KMS-11 (cell line): Measurements from ENCODE around the gene TMEM131.
"Not testable (repeated sequence)": the region's sequence is repeated elsewhere in the genome, so short reads cannot be mapped to it uniquely, and the experiment has no call there.

Experiments used
- H2AFZ ChIP-seq: fragments of 200-600 bp; sonication (generic); 2 replicates; pipeline ENCODE4 v1.6.1; 2016; ENCODE audit warnings: antibody characterized with exemption, mixed run types, low read depth
- H3K27ac ChIP-seq: fragments of 200-600 bp; sonication (generic); 2 replicates; pipeline ENCODE4 v1.6.1; 2016; ENCODE audit warnings: mild to moderate bottlenecking, mixed run types
- H3K27me3 ChIP-seq: fragments of 200-600 bp; sonication (generic); 2 replicates; pipeline ENCODE4 v1.6.1; 2017; ENCODE audit warnings: mild to moderate bottlenecking, low read depth, mixed run types, moderate library complexity; ENCODE audit not compliant: insufficient read depth
- H3K36me3 ChIP-seq: fragments of 200-600 bp; sonication (generic); 2 replicates; pipeline ENCODE4 v1.6.1; 2017; ENCODE audit warnings: mild to moderate bottlenecking, mixed run types; ENCODE audit not compliant: insufficient read depth
- H3K4me1 ChIP-seq: fragments of 200-600 bp; sonication (generic); 2 replicates; pipeline ENCODE4 v1.6.1; 2016; ENCODE audit warnings: mild to moderate bottlenecking, low read depth, mixed run types; ENCODE audit not compliant: poor library complexity, severe bottlenecking
- H3K4me2 ChIP-seq: fragments of 200-600 bp; sonication (generic); 2 replicates; pipeline ENCODE4 v1.7.0; 2016; ENCODE audit warnings: mild to moderate bottlenecking, mixed run types
- H3K4me3 ChIP-seq: fragments of 200-600 bp; sonication (generic); IDR thresholded peaks from 2 replicates; pipeline ENCODE4 v1.6.1; 2017; ENCODE audit warnings: low read depth, low read length, mixed read lengths; ENCODE audit not compliant: insufficient read depth
- H3K79me2 ChIP-seq: fragments of 200-600 bp; sonication (generic); 2 replicates; pipeline ENCODE4 v1.6.1; 2016; ENCODE audit warnings: low read depth, mixed run types; ENCODE audit not compliant: insufficient read depth
- H3K9ac ChIP-seq: fragments of 200-600 bp; sonication (generic); 2 replicates; pipeline ENCODE4 v1.6.1; 2016; ENCODE audit warnings: mild to moderate bottlenecking, mixed run types
- H4K20me1 ChIP-seq: fragments of 200-600 bp; sonication (generic); 2 replicates; pipeline ENCODE4 v1.6.1; 2016; ENCODE audit warnings: mild to moderate bottlenecking, mixed run types; ENCODE audit not compliant: insufficient read depth
- CTCF ChIP-seq: fragments of 200-600 bp; sonication (generic); conservative IDR thresholded peaks from 2 replicates; pipeline ENCODE4 v1.6.1; 2017; ENCODE audit warnings: low read depth, mild to moderate bottlenecking, antibody characterized with exemption, low read length, moderate library complexity, mixed read lengths

The TMEM131 gene

DNA sequence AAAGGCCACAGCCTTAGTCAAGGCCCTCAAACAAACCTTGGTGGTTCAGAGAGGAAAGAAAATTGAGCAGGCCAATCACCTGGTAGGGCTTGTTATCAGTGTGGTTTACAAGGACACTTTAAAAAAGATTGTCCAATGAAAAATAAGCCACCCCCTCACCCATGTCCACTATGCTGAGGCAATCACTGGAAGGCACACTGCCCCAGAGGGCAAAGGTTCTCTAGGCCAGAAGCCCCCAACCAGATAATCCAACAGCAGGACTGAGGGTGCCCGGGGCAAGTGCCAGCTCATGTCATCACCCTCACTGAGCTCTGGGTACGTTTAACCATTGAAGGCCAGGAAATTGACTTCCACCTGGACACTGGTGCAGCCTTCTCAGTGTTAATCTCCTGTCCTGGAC is 171.7 kb downstream of the TMEM131 start:
- H3K27ac ChIP-seq, H3K4me1 ChIP-seq, H4K20me1 ChIP-seq, H2AFZ ChIP-seq, H3K4me3 ChIP-seq, H3K79me2 ChIP-seq, H3K9ac ChIP-seq, H3K27me3 ChIP-seq, H3K4me2 ChIP-seq, H3K36me3 ChIP-seq: not testable (repeated sequence)

- not testable (repeated sequence) for H3K4me1 ChIP-seq, H3K79me2 ChIP-seq, H3K4me3 ChIP-seq
Observed at GRCh38 chr2:97821862-97822261, 173.9 kb downstream of the TMEM131 start.

DNA sequence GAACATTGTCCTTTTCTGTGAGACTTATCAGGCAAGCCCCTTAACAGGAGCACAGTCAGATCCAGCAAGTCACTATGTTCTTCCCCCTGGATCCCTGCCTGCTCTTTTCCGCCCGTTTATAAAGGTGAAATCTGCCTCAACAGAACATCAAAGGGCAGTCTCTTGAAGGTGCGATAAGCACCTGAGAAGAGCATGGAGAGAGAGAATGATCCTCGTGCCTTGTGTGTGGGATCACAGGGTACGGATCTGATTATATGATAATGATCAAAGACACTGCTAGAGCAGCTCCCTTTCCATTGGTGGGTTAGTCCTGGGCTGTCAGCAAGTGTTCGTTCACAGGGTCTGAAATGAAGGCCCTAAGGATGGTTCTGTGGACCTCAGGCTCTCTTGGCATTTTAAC is 176.0 kb downstream of the TMEM131 start:
- Histone ChIP-seq H3K9ac (no peak overlapping the region), H3K4me2 (no peak overlapping the region), H3K4me3 (no peak overlapping the region), H3K4me1 (no peaks in the 10 kb centered on the region), H2AFZ (no peak overlapping the region), H3K36me3 (no peaks in the 10 kb centered on the region), H4K20me1 (no peaks in the 10 kb centered on the region), H3K27me3 (no peaks in the 10 kb centered on the region), H3K27ac (no peak overlapping the region), H3K79me2 (no peaks in the 10 kb centered on the region)
- no peak for TF ChIP-seq CTCF

More at GRCh38 chr2:97821862-97822261, 173.9 kb downstream of the TMEM131 start:
- not testable (repeated sequence) for H3K27me3 ChIP-seq, H2AFZ ChIP-seq, H4K20me1 ChIP-seq, H3K9ac ChIP-seq, H3K36me3 ChIP-seq, H3K27ac ChIP-seq, H3K4me2 ChIP-seq

- Histone ChIP-seq H3K27ac (no peak overlapping the region), H3K4me1 (no peaks in the 10 kb centered on the region), H3K4me3 (no peak overlapping the region), H3K9ac (no peak overlapping the region), H3K4me2 (no peak overlapping the region), H3K36me3 (no peaks in the 10 kb centered on the region), H2AFZ (no peak overlapping the region), H3K27me3 (no peaks in the 10 kb centered on the region), H4K20me1 (no peaks in the 10 kb centered on the region), H3K79me2 (no peaks in the 10 kb centered on the region)
- no peak for TF ChIP-seq CTCF
Observed at GRCh38 chr2:97816411-97816810, 179.3 kb downstream of the TMEM131 start.

- Histone ChIP-seq H3K9ac (no peak overlapping the region), H4K20me1 (no peaks in the 10 kb centered on the region), H3K4me2 (no peak overlapping the region), H3K4me3 (no peak overlapping the region), H3K27ac (no peak overlapping the region), H3K4me1 (no peaks in the 10 kb centered on the region), H3K27me3 (no peaks in the 10 kb centered on the region), H2AFZ (no peak overlapping the region), H3K36me3 (no peaks in the 10 kb centered on the region), H3K79me2 (no peaks in the 10 kb centered on the region)
- TF ChIP-seq CTCF: no peak
Observed at GRCh38 chr2:97812931-97813330, 182.8 kb downstream of the TMEM131 start.
